SK-N-MC (cell line): ENCODE measurements around the gene JAK1.

Experiments used
- DNase-seq: peaks from one replicate; pipeline ENCODE4 v3.0.0-alpha.2; 2011; ENCODE audit warnings: low read depth, low spot score
- H3K27ac ChIP-seq: fragments of 200-600 bp; sonication (generic); 2 replicates; pipeline ENCODE4 v1.5.1; 2016; ENCODE audit warnings: mixed run types
- H3K36me3 ChIP-seq: fragments of 200-600 bp; sonication (generic); 2 replicates; pipeline ENCODE4 v1.6.1; 2017; ENCODE audit warnings: antibody characterized with exemption, low read length, mixed read lengths; ENCODE audit not compliant: insufficient read depth
- H3K4me3 ChIP-seq: fragments of 200-600 bp; sonication (generic); 2 replicates; pipeline ENCODE4 v1.5.1; 2016
- H3K9ac ChIP-seq: fragments of 200-600 bp; sonication (generic); 2 replicates; pipeline ENCODE4 v1.8.0; 2017; ENCODE audit warnings: mixed run types, mixed read lengths; ENCODE audit not compliant: insufficient read length
- H3K9me3 ChIP-seq: fragments of 200-600 bp; sonication (generic); 2 replicates; pipeline ENCODE4 v1.6.1; 2017; ENCODE audit warnings: low read depth, mild to moderate bottlenecking, antibody characterized with exemption, low read length, moderate library complexity, mixed read lengths
- EZH2 ChIP-seq: fragments of 200-600 bp; sonication (generic); IDR thresholded peaks from one replicate; pipeline ENCODE4 v1.6.1; 2017; ENCODE audit warnings: antibody characterized with exemption
- FOXP2 ChIP-seq: optimal IDR thresholded peaks from 2 replicates; pipeline ENCODE3; 2011; ENCODE audit warnings: mild to moderate bottlenecking, moderate library complexity; ENCODE audit not compliant: insufficient read depth; ENCODE audit errors: extremely low read length, control extremely low read depth
- POLR2AphosphoS5 ChIP-seq: IDR thresholded peaks from 2 replicates; pipeline ENCODE4 v1.6.1; 2012; ENCODE audit warnings: mild to moderate bottlenecking, low read depth, low read length, borderline replicate concordance

The JAK1 gene

GRCh38 chr1:64839261-64839660 lies 127.1 kb downstream of the JAK1 start:
- Histone ChIP-seq H3K9ac (no peak overlapping the region), H3K36me3 (peaks cover 93% of the 10 kb centered on the region), H3K9me3 (no peaks in the 10 kb centered on the region), H3K4me3 (no peak overlapping the region), H3K27ac (no peak overlapping the region)
- no peak for TF ChIP-seq FOXP2
- TF ChIP-seq EZH2 = no peak
- DNase-seq = no peak

- peaks cover 93% of the 10 kb centered on the region for H3K36me3 ChIP-seq
Measured at GRCh38 chr1:64838486-64838885, 127.9 kb downstream of the JAK1 start.

GRCh38 chr1:64836802-64837201 lies 129.5 kb downstream of the JAK1 start:
- Histone ChIP-seq H3K9me3 (no peaks in the 10 kb centered on the region), H3K4me3 (no peak overlapping the region), H3K27ac (peak overlapping the region; percentile 76), H3K36me3 (peaks cover 97% of the 10 kb centered on the region), H3K9ac (no peak overlapping the region)
- DNase-seq = no peak
- no peak for TF ChIP-seq FOXP2
- TF ChIP-seq EZH2 = no peak
- no peak for TF ChIP-seq POLR2AphosphoS5

More at GRCh38 chr1:64838486-64838885, 127.9 kb downstream of the JAK1 start:
- TF ChIP-seq POLR2AphosphoS5 = no peak
- no peak for TF ChIP-seq EZH2
- no peak for TF ChIP-seq FOXP2
- Histone ChIP-seq H3K9me3 (no peaks in the 10 kb centered on the region), H3K9ac (no peak overlapping the region), H3K27ac (peak overlapping the region; percentile 76), H3K4me3 (no peak overlapping the region)
- no peak for DNase-seq

- no peak for DNase-seq
- Histone ChIP-seq H3K9me3 (no peaks in the 10 kb centered on the region), H3K27ac (peak overlapping the region; percentile 81), H3K9ac (no peak overlapping the region), H3K36me3 (peaks cover 97% of the 10 kb centered on the region), H3K4me3 (no peak overlapping the region)
- TF ChIP-seq POLR2AphosphoS5 = no peak
- no peak for TF ChIP-seq EZH2
- TF ChIP-seq FOXP2 = no peak
Measured at GRCh38 chr1:64834734-64835133, 131.6 kb downstream of the JAK1 start.

GRCh38 chr1:64830030-64830651 lies 136.2 kb downstream of the JAK1 start:
- Histone ChIP-seq H3K36me3 (peaks cover 56% of the 10 kb centered on the region), H3K27ac (peak overlapping the region; percentile 79)
- TF ChIP-seq EZH2 = no peak
- TF ChIP-seq FOXP2 = no peak
- no peak for TF ChIP-seq POLR2AphosphoS5

GRCh38 chr1:64829411-64830029 lies 136.8 kb downstream of the JAK1 start:
- DNase-seq = no peak
- no peak overlapping the region for H3K9ac ChIP-seq
- TF ChIP-seq POLR2AphosphoS5 (no peak), FOXP2 (no peak), EZH2 (no peak)
- H3K9me3 ChIP-seq = no peaks in the 10 kb centered on the region
- peaks cover 50% of the 10 kb centered on the region for H3K36me3 ChIP-seq
- H3K4me3 ChIP-seq = no peak overlapping the region
- H3K27ac ChIP-seq = peak overlapping the region; percentile 79

More at GRCh38 chr1:64830030-64830651, 136.2 kb downstream of the JAK1 start:
- no peak for DNase-seq
- H3K9me3 ChIP-seq = no peaks in the 10 kb centered on the region
- H3K4me3 ChIP-seq = no peak overlapping the region
- no peak overlapping the region for H3K9ac ChIP-seq

- H3K9ac ChIP-seq = peak overlapping the region; percentile 8
- H3K36me3 ChIP-seq = peaks cover 43% of the 10 kb centered on the region
- DNase-seq = no peak
- no peak for TF ChIP-seq FOXP2
- no peak for TF ChIP-seq EZH2
- no peaks in the 10 kb centered on the region for H3K9me3 ChIP-seq
- 0 out of 2 replicates have a peak overlapping the region, but pooled peaks have one; percentile 30 for H3K4me3 ChIP-seq
- H3K27ac ChIP-seq = peak overlapping the region; percentile 79
Measured at GRCh38 chr1:64828829-64829228, 137.5 kb downstream of the JAK1 start.

- Histone ChIP-seq H3K36me3 (peaks cover 25% of the 10 kb centered on the region), H3K4me3 (peak overlapping the region; percentile 11; the same call in 1 of the 2 replicates), H3K27ac (peak overlapping the region; percentile 82), H3K9ac (no peak overlapping the region), H3K9me3 (no peaks in the 10 kb centered on the region)
- no peak for DNase-seq
- TF ChIP-seq EZH2 (no peak), POLR2AphosphoS5 (no peak), FOXP2 (no peak)
Measured at GRCh38 chr1:64826991-64827390, 139.4 kb downstream of the JAK1 start.
